Panc1 (cell line): ENCODE measurements around the gene PROSER1. TPM values are rescaled to one million over a fixed set of nuclear protein-coding genes. Genes with fewer than 3 reads are reported as not detected.

ENCODE experiments used
- ATAC-seq: fragments of 200-7000 bp; cut with Tn5 transposase; 2 replicates; pipeline ENCODE4 v1.9.1; 2020; ENCODE audit warnings: mild to moderate bottlenecking, moderate library complexity
- BruUV-seq: library from RNA; stranded (reverse); fragments of 400-500 nt; replicated peaks from 2 replicates; lab custom pipeline; 2021; lab: Mats Ljungman, UMichigan
- CTCF ChIA-PET: fragments of 300-600 bp; sonication (Branson Sonifier 250); formaldehyde crosslinking; loops from one replicate; lab custom pipeline; 2022; ENCODE audit warnings: antibody characterized with exemption; lab: Charles Lee
- POLR2A ChIA-PET: fragments of 300-600 bp; sonication (Branson Sonifier 250); formaldehyde crosslinking; loops from one replicate; lab custom pipeline; 2022; ENCODE audit warnings: antibody characterized with exemption; lab: Charles Lee
- DNase-seq: peaks from one replicate; pipeline ENCODE4 v3.0.0-alpha.2; 2010; ENCODE audit warnings: low read depth, low spot score
- H3K27ac ChIP-seq: 2 replicates; pipeline ENCODE4 v1.5.1; 2011; ENCODE audit warnings: mild to moderate bottlenecking, low read length, inconsistent platforms
- H3K27me3 ChIP-seq: fragments of 200-500 bp; sonication (Bioruptor generic); 2 replicates; pipeline ENCODE4 v1.6.0; 2014; ENCODE audit warnings: low read length, inconsistent platforms; ENCODE audit not compliant: control insufficient read depth, insufficient read depth
- H3K36me3 ChIP-seq: fragments of 200-500 bp; sonication (Bioruptor generic); 2 replicates; pipeline ENCODE4 v1.5.1; 2014; ENCODE audit warnings: inconsistent platforms, mild to moderate bottlenecking, low read length, moderate library complexity; ENCODE audit not compliant: control insufficient read depth, insufficient read depth
- H3K4me1 ChIP-seq: 2 replicates; pipeline ENCODE4 v1.5.1; 2011; ENCODE audit warnings: inconsistent platforms, mild to moderate bottlenecking, low read length, moderate library complexity; ENCODE audit not compliant: control insufficient read depth, insufficient read depth
- H3K4me3 ChIP-seq, 2 experiments: 2 replicates each; pipeline ENCODE4 v1.5.1; 2011 to 2012; ENCODE audit warnings: low read depth in 2 of 2, low read length in 2 of 2, mild to moderate bottlenecking in 2 of 2, inconsistent platforms in 1 of 2, moderate library complexity in 1 of 2
- H3K9me3 ChIP-seq: fragments of 200-500 bp; sonication (Bioruptor generic); 2 replicates; pipeline ENCODE4 v1.5.1; 2014; ENCODE audit warnings: low read depth, mild to moderate bottlenecking, inconsistent platforms, low read length, moderate library complexity; ENCODE audit not compliant: control insufficient read depth, insufficient read depth
- POLR2AphosphoS5 ChIP-seq: IDR thresholded peaks from 2 replicates; pipeline ENCODE4 v1.6.1; 2012; ENCODE audit warnings: mild to moderate bottlenecking, low read depth, low read length, moderate library complexity
- REST ChIP-seq, 2 experiments: IDR thresholded peaks; 2 replicates each; pipeline ENCODE4 v1.6.1; 2011 to 2012; ENCODE audit warnings: low read depth in 2 of 2, control low read depth in 1 of 2, low read length in 1 of 2, mild to moderate bottlenecking in 1 of 2, moderate library complexity in 1 of 2; ENCODE audit not compliant: insufficient read depth in 1 of 2
- SIN3A ChIP-seq: IDR thresholded peaks from 2 replicates; pipeline ENCODE4 v1.6.1; 2012; ENCODE audit warnings: low read depth, mild to moderate bottlenecking, low read length, moderate library complexity, borderline replicate concordance; ENCODE audit not compliant: insufficient read depth
- TCF7L2 ChIP-seq: IDR thresholded peaks from 2 replicates; pipeline ENCODE4 v1.6.1; 2011; ENCODE audit warnings: mild to moderate bottlenecking, low read depth, low read length, inconsistent platforms
- in situ Hi-C: cut with HindIII; loops from 2 replicates; pipeline ENCODE4 v1.10.0; 2016; ENCODE audit warnings: low sequenced_read_pairs, low pct_unique_long_range_greater_than_20kb
- intact Hi-C: fragments of 100-400 bp; cut with micrococcal nuclease; formaldehyde crosslinking; loops from one replicate; pipeline ENCODE4 v1.10.0; 2022; ENCODE audit not compliant: unreplicated experiment
- total RNA-seq: library from RNA; stranded (reverse); gene quantifications from one replicate; pipeline ENCODE4 v1.2.1, GENCODE V29; 2021; ENCODE audit not compliant: unreplicated experiment
- TF ChIP-seq, protein P1 (sequence below): fragments of 450-650 bp; IDR thresholded peaks from 2 replicates; pipeline ENCODE4 v1.5.1; 2017; ENCODE audit warnings: mild to moderate bottlenecking

The PROSER1 gene
- total RNA-seq, 1 experiment from 2014 or later, result 24.7 TPM

DNA sequence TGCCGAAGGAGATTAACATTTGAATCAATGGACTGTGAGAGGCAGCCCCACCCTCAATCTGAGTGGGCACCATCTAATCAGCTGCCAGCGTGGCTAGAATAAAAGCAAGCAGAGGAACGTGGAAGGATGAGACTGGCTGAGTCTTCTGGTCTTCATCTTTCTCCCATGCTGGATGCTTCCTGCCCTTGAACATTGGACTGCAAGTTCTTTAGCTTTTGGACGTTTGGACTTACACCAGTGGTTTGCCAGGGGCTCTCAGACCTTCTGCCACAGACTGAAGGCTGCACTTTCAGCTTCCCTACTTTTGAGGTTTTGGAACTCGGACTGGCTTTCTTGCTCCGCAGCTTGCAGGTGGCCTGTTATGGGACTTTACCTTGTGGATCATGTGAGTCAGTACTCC is 15.1 kb upstream of the PROSER1 start:
- no TSS peak for BruUV-seq
- ChIA-PET CTCF (interaction anchor here (0.6 kb wide), 1 partner anchor 556 kb away, joined by 4 read pairs; no protein-coding TSS in a partner anchor), POLR2A (no interaction called here)
- Histone ChIP-seq H3K4me1 (no peaks in the 10 kb centered on the region), H3K36me3 (no peaks in the 10 kb centered on the region; the same call in 1 of the 2 replicates), H3K4me3 (no peak overlapping the region), H3K27ac (no peak overlapping the region), H3K27me3 (no peaks in the 10 kb centered on the region), H3K9me3 (no peaks in the 10 kb centered on the region)
- DNase-seq (no peak), ATAC-seq (no peak)
- no peak for TF ChIP-seq TCF7L2
- TF ChIP-seq, protein P1, sequence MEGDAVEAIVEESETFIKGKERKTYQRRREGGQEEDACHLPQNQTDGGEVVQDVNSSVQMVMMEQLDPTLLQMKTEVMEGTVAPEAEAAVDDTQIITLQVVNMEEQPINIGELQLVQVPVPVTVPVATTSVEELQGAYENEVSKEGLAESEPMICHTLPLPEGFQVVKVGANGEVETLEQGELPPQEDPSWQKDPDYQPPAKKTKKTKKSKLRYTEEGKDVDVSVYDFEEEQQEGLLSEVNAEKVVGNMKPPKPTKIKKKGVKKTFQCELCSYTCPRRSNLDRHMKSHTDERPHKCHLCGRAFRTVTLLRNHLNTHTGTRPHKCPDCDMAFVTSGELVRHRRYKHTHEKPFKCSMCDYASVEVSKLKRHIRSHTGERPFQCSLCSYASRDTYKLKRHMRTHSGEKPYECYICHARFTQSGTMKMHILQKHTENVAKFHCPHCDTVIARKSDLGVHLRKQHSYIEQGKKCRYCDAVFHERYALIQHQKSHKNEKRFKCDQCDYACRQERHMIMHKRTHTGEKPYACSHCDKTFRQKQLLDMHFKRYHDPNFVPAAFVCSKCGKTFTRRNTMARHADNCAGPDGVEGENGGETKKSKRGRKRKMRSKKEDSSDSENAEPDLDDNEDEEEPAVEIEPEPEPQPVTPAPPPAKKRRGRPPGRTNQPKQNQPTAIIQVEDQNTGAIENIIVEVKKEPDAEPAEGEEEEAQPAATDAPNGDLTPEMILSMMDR, result no peak
- no peak for TF ChIP-seq POLR2AphosphoS5
- TF ChIP-seq SIN3A, result no peak
- no peak for TF ChIP-seq REST (IDR thresholded peaks at IDR 0.05; ENCODE audit: insufficient read depth in 1 of 2, low read depth in 2 of 2, low read length in 1 of 2)
- intact Hi-C loops (no loop called here), in situ Hi-C loops (no loop called here)

GRCh38 chr13:39051157-39051556 is 13.3 kb upstream of the PROSER1 start:
- ATAC-seq, result no peak
- Histone ChIP-seq H3K27ac (no peak overlapping the region), H3K4me3 (no peak overlapping the region), H3K4me1 (no peaks in the 10 kb centered on the region), H3K27me3 (no peaks in the 10 kb centered on the region), H3K36me3 (no peaks in the 10 kb centered on the region; the same call in 1 of the 2 replicates), H3K9me3 (no peaks in the 10 kb centered on the region)
- intact Hi-C loops (no loop called here), in situ Hi-C loops (no loop called here)
- no TSS peak for BruUV-seq
- TF ChIP-seq REST (IDR thresholded peaks at IDR 0.05; ENCODE audit: insufficient read depth in 1 of 2, low read depth in 2 of 2, low read length in 1 of 2), result no peak
- TF ChIP-seq TCF7L2, result no peak
- TF ChIP-seq, protein P1, result peak; percentile 36; the same call in 1 of the 2 replicates
- TF ChIP-seq SIN3A, result no peak
- CTCF ChIA-PET, result interaction anchor here (1.0 to 1.2 kb wide), 3 partner anchors 37 to 565 kb away, joined by 4 to 6 read pairs (median 4); no protein-coding TSS in a partner anchor
- no peak for DNase-seq
- POLR2A ChIA-PET, result no interaction called here
